ENCODE results near the gene LILRB1.
"Not testable (repeated sequence)": the region's sequence is repeated elsewhere in the genome, so short reads cannot be mapped to it uniquely, and the experiment has no call there.

LILRB1 gene

GRCh38 chr19:54616057-54616456, 14.2 kb upstream of the LILRB1 start:
- TF ChIP-seq, protein P1, sequence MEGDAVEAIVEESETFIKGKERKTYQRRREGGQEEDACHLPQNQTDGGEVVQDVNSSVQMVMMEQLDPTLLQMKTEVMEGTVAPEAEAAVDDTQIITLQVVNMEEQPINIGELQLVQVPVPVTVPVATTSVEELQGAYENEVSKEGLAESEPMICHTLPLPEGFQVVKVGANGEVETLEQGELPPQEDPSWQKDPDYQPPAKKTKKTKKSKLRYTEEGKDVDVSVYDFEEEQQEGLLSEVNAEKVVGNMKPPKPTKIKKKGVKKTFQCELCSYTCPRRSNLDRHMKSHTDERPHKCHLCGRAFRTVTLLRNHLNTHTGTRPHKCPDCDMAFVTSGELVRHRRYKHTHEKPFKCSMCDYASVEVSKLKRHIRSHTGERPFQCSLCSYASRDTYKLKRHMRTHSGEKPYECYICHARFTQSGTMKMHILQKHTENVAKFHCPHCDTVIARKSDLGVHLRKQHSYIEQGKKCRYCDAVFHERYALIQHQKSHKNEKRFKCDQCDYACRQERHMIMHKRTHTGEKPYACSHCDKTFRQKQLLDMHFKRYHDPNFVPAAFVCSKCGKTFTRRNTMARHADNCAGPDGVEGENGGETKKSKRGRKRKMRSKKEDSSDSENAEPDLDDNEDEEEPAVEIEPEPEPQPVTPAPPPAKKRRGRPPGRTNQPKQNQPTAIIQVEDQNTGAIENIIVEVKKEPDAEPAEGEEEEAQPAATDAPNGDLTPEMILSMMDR (IDR thresholded peaks at IDR 0.05; ENCODE audit: low read depth, low read length): no peak
- H3K4me3 ChIP-seq (ENCODE audit: low read depth, low read length): no peak overlapping the region

DNA sequence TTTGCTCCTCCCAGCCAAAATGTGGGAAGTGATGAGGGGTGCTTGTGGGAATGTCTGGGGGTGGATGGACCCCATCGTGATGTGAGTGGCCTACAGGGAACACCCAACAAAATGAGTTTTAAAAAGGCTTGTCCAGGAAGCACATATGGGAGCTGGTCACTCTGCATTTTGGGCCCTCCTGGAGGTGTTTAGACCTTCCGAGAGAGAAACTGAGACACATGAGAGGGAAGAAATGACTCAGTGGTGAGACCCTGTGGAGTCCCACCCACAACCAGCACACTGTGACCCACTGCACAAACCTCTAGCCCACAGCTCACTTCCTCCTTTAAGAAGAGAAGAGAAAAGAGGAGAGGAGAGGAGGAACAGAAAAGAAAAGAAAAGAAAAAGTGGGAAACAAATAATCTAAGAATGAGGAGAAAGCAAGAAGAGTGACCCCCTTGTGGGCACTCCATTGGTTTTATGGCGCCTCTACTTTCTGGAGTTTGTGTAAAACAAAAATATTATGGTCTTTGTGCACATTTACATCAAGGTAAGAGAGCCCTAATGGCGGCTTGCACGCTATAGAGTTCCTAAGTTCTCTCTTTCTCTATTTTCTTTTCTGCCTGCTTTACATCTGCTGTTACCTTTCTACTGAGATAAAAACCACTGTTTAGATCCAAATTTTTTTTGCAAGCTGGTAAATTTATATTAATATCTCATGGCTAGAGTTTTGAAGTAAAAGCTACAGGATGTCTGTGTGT, 13.3 kb upstream of the LILRB1 start:
- H3K4me3 ChIP-seq (ENCODE audit: low read depth, low read length): no peak overlapping the region

DNA sequence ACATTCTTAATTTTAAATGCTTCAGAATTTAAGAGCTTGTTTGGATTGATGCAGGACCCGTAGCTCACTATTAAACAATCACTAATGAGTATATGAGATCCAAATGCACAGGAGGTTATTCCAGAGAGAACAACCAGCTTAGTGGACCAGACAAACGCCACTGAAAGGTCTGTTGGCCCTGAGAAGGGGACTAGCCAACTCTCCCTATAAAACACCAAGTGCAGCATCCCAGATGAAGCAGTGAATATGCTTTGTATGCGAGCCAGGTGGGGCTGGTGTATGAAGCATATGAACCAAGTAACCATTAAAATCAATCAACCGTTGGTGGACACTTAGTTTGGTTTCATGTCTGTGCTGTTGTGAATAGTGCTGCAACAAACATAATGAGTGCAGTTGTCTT, 9.8 kb upstream of the LILRB1 start:
- no peak overlapping the region for H3K4me3 ChIP-seq (ENCODE audit: low read depth, low read length)
- TF ChIP-seq, protein P1 (IDR thresholded peaks at IDR 0.05; ENCODE audit: low read depth, low read length): no peak

More for the DNA sequence above, 13.3 kb upstream of the LILRB1 start:
- TF ChIP-seq, protein P1 (IDR thresholded peaks at IDR 0.05; ENCODE audit: low read depth, low read length): no peak

DNA sequence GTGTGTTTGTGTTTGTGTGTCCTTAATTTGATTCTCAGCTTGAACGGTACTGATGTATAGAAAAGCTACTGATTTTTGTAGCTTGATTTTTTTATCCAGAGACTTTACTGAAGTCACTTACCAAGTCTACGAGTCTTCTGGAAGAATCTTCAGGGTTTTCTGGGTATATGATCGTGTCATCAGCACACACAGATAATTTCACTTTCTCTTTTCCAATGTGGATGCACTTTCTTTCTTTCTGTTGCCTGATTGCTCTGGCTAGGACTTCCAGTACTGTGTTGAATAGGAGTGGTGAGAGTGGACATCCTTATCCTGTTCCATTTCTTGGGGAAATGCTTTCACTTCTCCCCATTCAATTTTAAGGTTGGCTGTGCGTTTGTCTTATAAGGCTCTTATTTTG, 7.9 kb upstream of the LILRB1 start:
- no peak overlapping the region for H3K4me3 ChIP-seq (ENCODE audit: low read depth, low read length)
- TF ChIP-seq, protein P1 (IDR thresholded peaks at IDR 0.05; ENCODE audit: low read depth, low read length): no peak

- not testable (repeated sequence) for H3K4me3 ChIP-seq (ENCODE audit: low read depth, low read length)
Observed at GRCh38 chr19:54624234-54624633, 6.0 kb upstream of the LILRB1 start.

DNA sequence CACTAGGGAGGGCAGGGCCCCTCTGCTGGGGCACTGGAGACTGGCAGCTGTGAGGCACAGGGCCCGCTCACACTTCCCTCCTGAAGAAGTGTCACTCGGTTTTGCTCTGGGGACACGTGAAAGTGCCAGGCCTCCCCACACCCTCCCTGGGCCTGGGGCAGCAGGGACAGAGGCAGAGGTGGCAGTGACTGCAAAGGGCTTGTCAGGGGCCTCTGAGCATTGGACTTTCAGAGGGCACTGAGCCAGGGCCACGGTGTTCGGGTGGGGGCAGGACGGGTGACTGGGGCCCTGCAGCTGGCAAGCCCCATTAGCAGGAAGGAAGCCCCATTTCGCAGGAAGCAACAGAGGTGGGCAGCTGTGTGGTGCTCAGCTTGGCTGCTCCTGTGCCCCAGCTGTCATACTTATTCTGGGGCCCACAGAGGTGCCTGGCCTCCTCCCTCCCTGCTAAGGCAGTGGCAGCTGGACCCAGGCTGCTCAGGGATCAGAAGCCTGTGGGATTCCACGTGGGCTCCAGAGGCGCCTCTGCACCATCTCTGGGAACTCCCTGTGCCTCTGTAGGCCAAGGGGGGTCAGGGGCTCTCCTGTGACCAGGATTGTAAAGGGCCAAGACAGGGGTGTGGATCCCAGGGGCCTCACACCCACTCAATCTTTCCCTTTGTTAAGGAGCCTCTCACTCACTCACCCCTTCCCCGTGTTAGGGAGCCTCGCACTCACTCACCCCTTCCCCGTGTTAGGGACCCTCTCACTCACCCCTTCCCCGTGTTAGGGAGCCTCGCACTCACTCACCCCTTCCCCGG, 5.2 kb upstream of the LILRB1 start:
- H3K4me3 ChIP-seq (ENCODE audit: low read depth, low read length): not testable (repeated sequence)

GRCh38 chr19:54626757-54627156, 3.5 kb upstream of the LILRB1 start:
- no peak overlapping the region for H3K4me3 ChIP-seq (ENCODE audit: low read depth, low read length)
- TF ChIP-seq, protein P1 (IDR thresholded peaks at IDR 0.05; ENCODE audit: low read depth, low read length): no peak

DNA sequence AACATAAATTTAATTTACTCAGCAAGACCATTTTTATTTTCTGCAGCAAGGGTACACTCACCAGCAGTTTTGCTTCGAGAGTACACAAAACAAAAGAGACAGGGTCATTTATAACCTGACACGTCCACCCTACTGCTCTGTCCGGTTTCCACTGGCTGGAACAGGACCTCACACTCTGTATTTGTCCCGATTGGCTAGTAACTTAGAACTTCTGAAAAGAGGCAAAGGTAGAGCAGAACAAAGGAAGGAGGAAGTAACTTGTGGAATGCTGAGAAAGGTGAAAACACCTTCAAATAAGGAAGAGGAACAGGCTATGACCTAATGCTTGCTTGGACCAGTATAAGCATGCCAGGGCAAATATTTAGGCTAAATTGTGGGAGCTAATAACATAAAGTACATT, 2.4 kb upstream of the LILRB1 start:
- H3K4me3 ChIP-seq (ENCODE audit: low read depth, low read length): not testable (repeated sequence)

DNA sequence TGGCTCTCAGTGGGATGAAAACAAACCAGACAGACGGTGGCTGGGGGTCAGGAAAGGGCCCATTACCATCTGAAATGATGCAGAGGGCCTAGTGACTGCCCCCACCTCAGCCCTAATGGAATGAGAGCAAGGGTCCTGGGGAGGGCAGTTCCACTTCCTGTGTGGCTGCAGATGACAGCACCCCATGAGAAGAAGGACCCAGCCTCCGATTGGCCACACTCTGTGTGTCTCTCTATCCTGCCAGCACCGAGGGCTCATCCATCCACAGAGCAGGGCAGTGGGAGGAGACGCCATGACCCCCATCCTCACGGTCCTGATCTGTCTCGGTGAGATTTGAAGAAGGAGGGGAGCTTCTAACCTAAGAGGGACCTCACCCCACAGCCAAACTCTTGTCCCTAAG, 498 bp downstream of the LILRB1 start:
- no peak overlapping the region for H3K4me3 ChIP-seq (ENCODE audit: low read depth, low read length)
- TF ChIP-seq, protein P1 (IDR thresholded peaks at IDR 0.05; ENCODE audit: low read depth, low read length): no peak

GRCh38 chr19:54631489-54632337, 1.4 kb downstream of the LILRB1 start:
- H3K4me3 ChIP-seq (ENCODE audit: low read depth, low read length): not testable (repeated sequence)

DNA sequence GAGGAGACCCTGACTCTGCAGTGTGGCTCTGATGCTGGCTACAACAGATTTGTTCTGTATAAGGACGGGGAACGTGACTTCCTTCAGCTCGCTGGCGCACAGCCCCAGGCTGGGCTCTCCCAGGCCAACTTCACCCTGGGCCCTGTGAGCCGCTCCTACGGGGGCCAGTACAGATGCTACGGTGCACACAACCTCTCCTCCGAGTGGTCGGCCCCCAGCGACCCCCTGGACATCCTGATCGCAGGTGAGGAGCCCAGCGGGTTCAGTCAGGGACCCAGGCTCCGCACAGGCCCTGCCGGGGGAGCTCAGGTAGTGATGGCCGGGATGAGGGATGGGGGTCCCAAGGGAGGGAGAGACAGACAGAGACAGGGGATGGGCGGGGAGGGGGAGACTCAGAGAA, 2.2 kb downstream of the LILRB1 start:
- H3K4me3 ChIP-seq (ENCODE audit: low read depth, low read length): not testable (repeated sequence)
